Retina (tissue), 1 donor: ENCODE data around the gene TM9SF3.
"Not testable (repeated sequence)": the region's sequence is repeated elsewhere in the genome, so short reads cannot be mapped to it uniquely, and the experiment has no call there.

Experiments used
- DNase-seq: peaks from one replicate; pipeline ENCODE4 v3.0.0-alpha.2; 2016

TM9SF3 gene

GRCh38 chr10:96565774-96566173, 21.0 kb downstream of the TM9SF3 start:
- DNase-seq = no peak

GRCh38 chr10:96560966-96561887, 25.6 kb downstream of the TM9SF3 start:
- no peak for DNase-seq

GRCh38 chr10:96560489-96560888, 26.3 kb downstream of the TM9SF3 start:
- no peak for DNase-seq

- no peak for DNase-seq
Observed at GRCh38 chr10:96556003-96556402, 30.8 kb downstream of the TM9SF3 start.

- DNase-seq = no peak
Observed at GRCh38 chr10:96555330-96555729, 31.5 kb downstream of the TM9SF3 start.

- no peak for DNase-seq
Observed at GRCh38 chr10:96548589-96548988, 38.2 kb downstream of the TM9SF3 start.

- not testable (repeated sequence) for DNase-seq
Observed at GRCh38 chr10:96545558-96545957, 41.3 kb downstream of the TM9SF3 start.

GRCh38 chr10:96541921-96542320, 44.9 kb downstream of the TM9SF3 start:
- no peak for DNase-seq

- DNase-seq = no peak
Observed at GRCh38 chr10:96540240-96540639, 46.6 kb downstream of the TM9SF3 start.

- no peak for DNase-seq
Observed at GRCh38 chr10:96538683-96539082, 48.1 kb downstream of the TM9SF3 start.

- no peak for DNase-seq
Observed at GRCh38 chr10:96536129-96536528, 50.7 kb downstream of the TM9SF3 start.

GRCh38 chr10:96532523-96532922, 54.3 kb downstream of the TM9SF3 start:
- DNase-seq = no peak

GRCh38 chr10:96529634-96530279, 57.1 kb downstream of the TM9SF3 start:
- no peak for DNase-seq

- DNase-seq = no peak
Observed at GRCh38 chr10:96524741-96525140, 62.1 kb downstream of the TM9SF3 start.

- no peak for DNase-seq
Observed at GRCh38 chr10:96517284-96517683, 69.5 kb downstream of the TM9SF3 start.

GRCh38 chr10:96516337-96516736, 70.5 kb downstream of the TM9SF3 start:
- no peak for DNase-seq

GRCh38 chr10:96513698-96514561, 72.9 kb downstream of the TM9SF3 start, which contains the start of gene TLL2:
Gene TLL2, minus strand, starts transcription at chr10:96513926. Its CDS starts 241 bp downstream, at chr10:96513685.
- DNase-seq = peak; percentile 95

GRCh38 chr10:96513305-96513697, 73.5 kb downstream of the TM9SF3 start:
- DNase-seq = no peak

- peak; percentile 68 for DNase-seq
Observed at GRCh38 chr10:96512524-96513304, 74.1 kb downstream of the TM9SF3 start.

- DNase-seq = peak; percentile 37
Observed at GRCh38 chr10:96511044-96511945, 75.5 kb downstream of the TM9SF3 start.

- no peak for DNase-seq
Observed at GRCh38 chr10:96509017-96509641, 77.7 kb downstream of the TM9SF3 start.
